Activated CD8-positive, alpha-beta T cell treated with anti-CD3 and anti-CD28 coated beads for 36 hours (primary cell): ENCODE data around the gene DAB2IP. TPM values are rescaled to one million over a fixed set of nuclear protein-coding genes. Genes with fewer than 3 reads are reported as not detected.

Experiments
- ATAC-seq: fragments of 200-7000 bp; cut with Tn5 transposase; one replicate; pipeline ENCODE4 v1.10.0; 2021; ENCODE audit warnings: mild to moderate bottlenecking, moderate library complexity
- CTCF ChIA-PET: fragments of 350-600 bp; sonication (Branson Sonifier 250); formaldehyde crosslinking; loops from one replicate; lab custom pipeline; 2021; ENCODE audit warnings: antibody characterized with exemption; lab: Charles Lee
- POLR2A ChIA-PET: fragments of 350-600 bp; sonication (Branson Sonifier 250); formaldehyde crosslinking; loops from one replicate; lab custom pipeline; 2021; ENCODE audit warnings: antibody characterized with exemption; lab: Charles Lee
- DNase-seq: peaks from one replicate; pipeline ENCODE4 v3.0.0-alpha.2; 2020
- H3K27ac Mint-ChIP-seq: one replicate; pipeline ENCODE4 v1.8.0; 2021; ENCODE audit warnings: mild to moderate bottlenecking, mixed read lengths
- H3K27me3 Mint-ChIP-seq: one replicate; pipeline ENCODE4 v1.8.0; 2021; ENCODE audit warnings: mixed read lengths
- H3K36me3 Mint-ChIP-seq: one replicate; pipeline ENCODE4 v1.8.0; 2021; ENCODE audit warnings: low read depth, mixed read lengths
- H3K4me1 Mint-ChIP-seq: one replicate; pipeline ENCODE4 v1.8.0; 2021; ENCODE audit warnings: low read depth, mixed read lengths
- H3K4me3 Mint-ChIP-seq: one replicate; pipeline ENCODE4 v1.8.0; 2021; ENCODE audit warnings: mild to moderate bottlenecking, moderate library complexity, mixed read lengths
- H3K9me3 Mint-ChIP-seq: one replicate; pipeline ENCODE4 v1.8.0; 2021; ENCODE audit warnings: mixed read lengths
- CTCF ChIP-seq: fragments of 200-600 bp; IDR thresholded peaks from one replicate; pipeline ENCODE4 v1.8.0; 2022; ENCODE audit warnings: antibody characterized with exemption, mild to moderate bottlenecking
- intact Hi-C: fragments of 100-400 bp; cut with micrococcal nuclease; formaldehyde crosslinking; loops from one replicate; pipeline ENCODE4 v1.10.0; 2022
- total RNA-seq, 2 experiments: library from RNA; stranded (reverse); gene quantifications; one replicate each; pipeline ENCODE4 v1.2.3, GENCODE V29; 2021

Gene DAB2IP
- total RNA-seq, 2 experiments from 2014 or later: 0.54 to 1.5 TPM

- ChIA-PET POLR2A (no interaction called here), CTCF (interaction anchor here (1.3 kb wide), 1 partner anchor 471 kb away, joined by 3 read pairs; no protein-coding TSS in a partner anchor)
- H3K36me3 Mint-ChIP-seq: no peaks in the 10 kb centered on the region
- peaks cover 16% of the 10 kb centered on the region for H3K4me1 Mint-ChIP-seq
- ATAC-seq (no peak), DNase-seq (no peak)
- TF ChIP-seq CTCF: no peak
- peaks cover 48% of the 10 kb centered on the region for H3K27me3 Mint-ChIP-seq
- no peaks in the 10 kb centered on the region for H3K9me3 Mint-ChIP-seq
- intact Hi-C loops: no loop called here
- H3K27ac Mint-ChIP-seq: no peak overlapping the region
- H3K4me3 Mint-ChIP-seq: no peak overlapping the region
Observed at GRCh38 chr9:121654499-121655140, 3.2 kb downstream of the DAB2IP start.

GRCh38 chr9:121655231-121655755 is 3.9 kb downstream of the DAB2IP start:
- DNase-seq (no peak), ATAC-seq (no peak)
- H3K4me1 Mint-ChIP-seq: peaks cover 10% of the 10 kb centered on the region
- intact Hi-C loops: no loop called here
- no peak overlapping the region for H3K4me3 Mint-ChIP-seq
- ChIA-PET CTCF (interaction anchor here (1.0 kb wide), 1 partner anchor 99 kb away, joined by 3 read pairs; no protein-coding TSS in a partner anchor), POLR2A (no interaction called here)
- no peaks in the 10 kb centered on the region for H3K36me3 Mint-ChIP-seq
- H3K27ac Mint-ChIP-seq: no peak overlapping the region
- no peak for TF ChIP-seq CTCF
- no peaks in the 10 kb centered on the region for H3K9me3 Mint-ChIP-seq
- H3K27me3 Mint-ChIP-seq: peaks cover 43% of the 10 kb centered on the region

- peaks cover 33% of the 10 kb centered on the region for H3K27me3 Mint-ChIP-seq
- TF ChIP-seq CTCF: no peak
- ChIA-PET CTCF (interaction anchor here (1.9 kb wide), 1 partner anchor 59 kb away, joined by 5 read pairs; no protein-coding TSS in a partner anchor), POLR2A (no interaction called here)
- no peak for ATAC-seq
- peaks cover 2% of the 10 kb centered on the region for H3K4me1 Mint-ChIP-seq
- no peak for DNase-seq
- no peak overlapping the region for H3K4me3 Mint-ChIP-seq
- intact Hi-C loops: no loop called here
- no peak overlapping the region for H3K27ac Mint-ChIP-seq
- H3K9me3 Mint-ChIP-seq: no peaks in the 10 kb centered on the region
- H3K36me3 Mint-ChIP-seq: no peaks in the 10 kb centered on the region
Observed at GRCh38 chr9:121656941-121657470, 5.6 kb downstream of the DAB2IP start.

GRCh38 chr9:121658166-121658565 is 6.7 kb downstream of the DAB2IP start:
- no peak for ATAC-seq
- Mint-ChIP-seq H3K9me3 (no peaks in the 10 kb centered on the region), H3K4me1 (no peaks in the 10 kb centered on the region), H3K4me3 (no peak overlapping the region), H3K36me3 (no peaks in the 10 kb centered on the region), H3K27me3 (peaks cover 25% of the 10 kb centered on the region), H3K27ac (no peak overlapping the region)
- no peak for DNase-seq
- intact Hi-C loops: no loop called here
- ChIA-PET CTCF (interaction anchor here (0.9 to 1.0 kb wide), 2 partner anchors 25 to 87 kb away, joined by 3 read pairs; no protein-coding TSS in a partner anchor), POLR2A (no interaction called here)
- TF ChIP-seq CTCF: no peak

GRCh38 chr9:121658591-121658990 is 7.2 kb downstream of the DAB2IP start:
- Mint-ChIP-seq H3K27ac (no peak overlapping the region), H3K4me1 (no peaks in the 10 kb centered on the region), H3K9me3 (no peaks in the 10 kb centered on the region), H3K36me3 (no peaks in the 10 kb centered on the region), H3K27me3 (peaks cover 24% of the 10 kb centered on the region), H3K4me3 (no peak overlapping the region)
- POLR2A ChIA-PET: no interaction called here
- CTCF ChIA-PET: interaction anchor here (0.9 to 1.0 kb wide), 2 partner anchors 25 to 87 kb away, joined by 3 read pairs; no protein-coding TSS in a partner anchor
- no peak for TF ChIP-seq CTCF
- DNase-seq (no peak), ATAC-seq (no peak)
- intact Hi-C loops: no loop called here
